ENCODE results near the gene AHSG. TPM values are rescaled to one million over a fixed set of nuclear protein-coding genes. Genes with fewer than 3 reads are reported as not detected.

The AHSG gene
- total RNA-seq, 1 experiment from 2014 or later, result 222 TPM

DNA sequence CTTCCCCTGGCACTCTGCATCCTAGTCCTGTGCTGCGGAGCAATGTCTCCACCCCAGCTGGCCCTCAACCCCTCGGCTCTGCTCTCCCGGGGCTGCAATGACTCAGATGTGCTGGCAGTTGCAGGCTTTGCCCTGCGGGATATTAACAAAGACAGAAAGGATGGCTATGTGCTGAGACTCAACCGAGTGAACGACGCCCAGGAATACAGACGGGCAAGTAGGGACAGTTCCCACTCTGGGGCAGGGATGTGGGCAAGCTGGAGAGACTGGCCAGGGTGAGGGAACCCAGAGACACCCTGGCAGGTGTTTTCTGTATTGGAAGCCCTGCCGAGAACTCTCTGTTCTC lies 27.6 kb downstream of the AHSG start:
- Histone ChIP-seq H3K27me3 (replicated peaks; ENCODE audit: control insufficient read depth, insufficient read depth, low read length) (no peaks in the 10 kb centered on the region), H3K4me1 (no peaks in the 10 kb centered on the region), H3K9me3 (no peaks in the 10 kb centered on the region), H3K4me3 (ENCODE audit: low read depth, low read length) (no peak overlapping the region), H3K36me3 (ENCODE audit: control insufficient read depth, insufficient read depth, low read length) (no peaks in the 10 kb centered on the region; the same call in 1 of the 2 replicates)
- ChIA-PET CTCF (no interaction called here), POLR2A (no interaction called here)
- Mint-ChIP-seq H3K4me3 (ENCODE audit: unreplicated experiment) (no peak overlapping the region), H3K27ac (ENCODE audit: unreplicated experiment) (no peak overlapping the region), H3K27me3 (ENCODE audit: insufficient read depth, unreplicated experiment) (no peaks in the 10 kb centered on the region), H3K4me1 (ENCODE audit: low read depth, unreplicated experiment) (peaks cover 4% of the 10 kb centered on the region), H3K9me3 (ENCODE audit: unreplicated experiment) (no peaks in the 10 kb centered on the region), H3K36me3 (ENCODE audit: insufficient read depth, unreplicated experiment) (no peaks in the 10 kb centered on the region)
- TF ChIP-seq, protein P1, sequence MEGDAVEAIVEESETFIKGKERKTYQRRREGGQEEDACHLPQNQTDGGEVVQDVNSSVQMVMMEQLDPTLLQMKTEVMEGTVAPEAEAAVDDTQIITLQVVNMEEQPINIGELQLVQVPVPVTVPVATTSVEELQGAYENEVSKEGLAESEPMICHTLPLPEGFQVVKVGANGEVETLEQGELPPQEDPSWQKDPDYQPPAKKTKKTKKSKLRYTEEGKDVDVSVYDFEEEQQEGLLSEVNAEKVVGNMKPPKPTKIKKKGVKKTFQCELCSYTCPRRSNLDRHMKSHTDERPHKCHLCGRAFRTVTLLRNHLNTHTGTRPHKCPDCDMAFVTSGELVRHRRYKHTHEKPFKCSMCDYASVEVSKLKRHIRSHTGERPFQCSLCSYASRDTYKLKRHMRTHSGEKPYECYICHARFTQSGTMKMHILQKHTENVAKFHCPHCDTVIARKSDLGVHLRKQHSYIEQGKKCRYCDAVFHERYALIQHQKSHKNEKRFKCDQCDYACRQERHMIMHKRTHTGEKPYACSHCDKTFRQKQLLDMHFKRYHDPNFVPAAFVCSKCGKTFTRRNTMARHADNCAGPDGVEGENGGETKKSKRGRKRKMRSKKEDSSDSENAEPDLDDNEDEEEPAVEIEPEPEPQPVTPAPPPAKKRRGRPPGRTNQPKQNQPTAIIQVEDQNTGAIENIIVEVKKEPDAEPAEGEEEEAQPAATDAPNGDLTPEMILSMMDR (IDR thresholded peaks at IDR 0.05; ENCODE audit: insufficient read depth in 1 of 2, low read depth in 1 of 2, low read length in 1 of 2, severe bottlenecking in 1 of 2, unreplicated experiment in 1 of 2), result no peak
- intact Hi-C loops (cut with micrococcal nuclease; ENCODE audit: unreplicated experiment), result no loop called here
- no peak for DNase-seq
- BruUV-seq (replicated peaks), result no TSS peak

DNA sequence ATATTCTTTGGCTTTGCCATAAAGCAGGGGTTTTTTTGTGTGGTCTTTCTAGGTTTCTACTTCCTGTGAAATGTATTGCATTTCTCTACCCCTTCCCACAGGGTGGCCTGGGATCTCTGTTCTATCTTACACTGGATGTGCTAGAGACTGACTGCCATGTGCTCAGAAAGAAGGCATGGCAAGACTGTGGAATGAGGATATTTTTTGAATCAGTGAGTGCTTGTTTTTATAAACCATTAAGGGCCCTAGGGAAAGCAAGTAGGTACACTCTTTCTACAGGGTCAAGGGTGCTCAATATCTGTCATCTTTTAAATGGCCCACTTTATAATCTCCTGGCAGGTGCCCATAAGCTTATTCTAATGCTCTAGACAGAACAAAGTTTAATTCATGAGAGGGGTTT lies 28.1 kb downstream of the AHSG start:
- Mint-ChIP-seq H3K27ac (ENCODE audit: unreplicated experiment) (no peak overlapping the region), H3K4me3 (ENCODE audit: unreplicated experiment) (no peak overlapping the region), H3K4me1 (ENCODE audit: low read depth, unreplicated experiment) (peaks cover 4% of the 10 kb centered on the region), H3K36me3 (ENCODE audit: insufficient read depth, unreplicated experiment) (no peaks in the 10 kb centered on the region), H3K9me3 (ENCODE audit: unreplicated experiment) (no peaks in the 10 kb centered on the region), H3K27me3 (ENCODE audit: insufficient read depth, unreplicated experiment) (no peaks in the 10 kb centered on the region)
- ChIA-PET CTCF (no interaction called here), POLR2A (no interaction called here)
- TF ChIP-seq, protein P1 (IDR thresholded peaks at IDR 0.05; ENCODE audit: insufficient read depth in 1 of 2, low read depth in 1 of 2, low read length in 1 of 2, severe bottlenecking in 1 of 2, unreplicated experiment in 1 of 2), result no peak
- DNase-seq, result no peak
- H3K36me3 ChIP-seq (ENCODE audit: control insufficient read depth, insufficient read depth, low read length), result no peaks in the 10 kb centered on the region; the same call in 1 of the 2 replicates
- no peaks in the 10 kb centered on the region for H3K9me3 ChIP-seq
- BruUV-seq (replicated peaks), result no TSS peak
- H3K4me1 ChIP-seq, result no peaks in the 10 kb centered on the region
- no peaks in the 10 kb centered on the region for H3K27me3 ChIP-seq (replicated peaks; ENCODE audit: control insufficient read depth, insufficient read depth, low read length)
- no peak overlapping the region for H3K4me3 ChIP-seq (ENCODE audit: low read depth, low read length)
- intact Hi-C loops (cut with micrococcal nuclease; ENCODE audit: unreplicated experiment), result no loop called here

DNA sequence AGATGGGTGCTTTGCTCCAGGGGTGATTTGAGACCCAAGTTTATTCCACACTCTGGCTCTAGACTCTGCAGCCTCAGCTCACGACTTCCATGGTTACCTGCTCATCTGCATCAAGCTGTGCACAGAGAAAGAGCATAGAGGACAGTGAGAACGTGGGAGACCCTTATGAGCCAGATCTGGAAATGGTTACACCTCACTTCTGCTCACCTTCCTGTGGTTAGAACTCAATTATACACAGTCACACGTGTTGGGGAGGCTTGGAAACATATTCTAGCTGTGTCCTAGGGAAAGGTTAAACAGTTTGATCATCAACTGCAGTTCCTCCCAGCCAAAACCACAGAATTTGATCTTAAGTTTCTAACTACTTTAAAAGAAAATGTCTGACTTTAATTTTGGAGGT lies 29.2 kb downstream of the AHSG start:
- Mint-ChIP-seq H3K4me3 (ENCODE audit: unreplicated experiment) (no peak overlapping the region), H3K9me3 (ENCODE audit: unreplicated experiment) (no peaks in the 10 kb centered on the region), H3K27me3 (ENCODE audit: insufficient read depth, unreplicated experiment) (no peaks in the 10 kb centered on the region), H3K27ac (ENCODE audit: unreplicated experiment) (no peak overlapping the region), H3K4me1 (ENCODE audit: low read depth, unreplicated experiment) (no peaks in the 10 kb centered on the region), H3K36me3 (ENCODE audit: insufficient read depth, unreplicated experiment) (no peaks in the 10 kb centered on the region)
- ChIA-PET CTCF (interaction anchor here (0.6 kb wide), 1 partner anchor 73 kb away, joined by 4 read pairs; no protein-coding TSS in a partner anchor), POLR2A (no interaction called here)
- no TSS peak for BruUV-seq (replicated peaks)
- Histone ChIP-seq H3K4me1 (no peaks in the 10 kb centered on the region), H3K9me3 (no peaks in the 10 kb centered on the region), H3K27me3 (replicated peaks; ENCODE audit: control insufficient read depth, insufficient read depth, low read length) (no peaks in the 10 kb centered on the region), H3K36me3 (ENCODE audit: control insufficient read depth, insufficient read depth, low read length) (no peaks in the 10 kb centered on the region; the same call in 1 of the 2 replicates), H3K4me3 (ENCODE audit: low read depth, low read length) (no peak overlapping the region)
- intact Hi-C loops (cut with micrococcal nuclease; ENCODE audit: unreplicated experiment), result no loop called here
- DNase-seq, result no peak
- TF ChIP-seq, protein P1 (IDR thresholded peaks at IDR 0.05; ENCODE audit: insufficient read depth in 1 of 2, low read depth in 1 of 2, low read length in 1 of 2, severe bottlenecking in 1 of 2, unreplicated experiment in 1 of 2), result no peak
